HG03457 (cell line): ENCODE measurements around the gene EPHB4.

ENCODE experiments used
- ATAC-seq: cut with Tn5 transposase; IDR thresholded peaks from one replicate; pipeline ENCODE4 v1.9.1; 2021; ENCODE audit warnings: moderate number of reproducible peaks; ENCODE audit not compliant: unreplicated experiment

The EPHB4 gene

DNA sequence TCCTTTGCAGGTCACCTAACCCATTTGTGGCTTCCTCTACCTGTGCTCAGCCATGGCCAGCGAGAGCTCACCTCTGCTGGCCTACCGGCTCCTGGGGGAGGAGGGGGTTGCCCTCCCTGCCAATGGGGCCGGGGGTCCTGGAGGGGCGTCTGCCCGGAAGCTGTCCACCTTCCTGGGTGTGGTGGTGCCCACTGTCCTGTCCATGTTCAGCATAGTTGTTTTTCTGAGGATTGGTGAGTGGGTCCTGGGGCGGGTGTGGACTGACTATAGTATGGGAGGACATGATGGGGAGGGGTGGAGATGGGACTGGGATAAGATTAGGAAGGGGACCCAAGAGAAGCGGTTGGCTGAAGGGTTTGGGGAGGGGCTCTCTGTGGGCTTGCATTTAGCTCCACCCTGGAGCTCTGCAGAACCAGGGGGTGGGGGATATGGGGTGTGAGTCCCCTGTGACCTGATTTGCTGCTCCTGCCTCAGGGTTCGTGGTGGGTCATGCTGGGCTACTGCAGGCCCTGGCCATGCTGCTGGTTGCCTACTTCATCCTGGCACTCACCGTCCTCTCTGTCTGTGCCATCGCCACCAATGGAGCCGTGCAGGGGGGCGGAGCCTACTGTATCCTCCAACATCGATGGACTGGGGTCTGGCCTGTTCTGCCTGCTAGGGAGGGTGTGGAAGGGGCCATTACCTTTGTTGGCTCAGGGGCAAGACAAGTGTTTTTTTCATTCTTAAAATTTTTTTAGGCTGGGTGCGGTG, 27.0 kb upstream of the EPHB4 start:
- no peak for ATAC-seq

DNA sequence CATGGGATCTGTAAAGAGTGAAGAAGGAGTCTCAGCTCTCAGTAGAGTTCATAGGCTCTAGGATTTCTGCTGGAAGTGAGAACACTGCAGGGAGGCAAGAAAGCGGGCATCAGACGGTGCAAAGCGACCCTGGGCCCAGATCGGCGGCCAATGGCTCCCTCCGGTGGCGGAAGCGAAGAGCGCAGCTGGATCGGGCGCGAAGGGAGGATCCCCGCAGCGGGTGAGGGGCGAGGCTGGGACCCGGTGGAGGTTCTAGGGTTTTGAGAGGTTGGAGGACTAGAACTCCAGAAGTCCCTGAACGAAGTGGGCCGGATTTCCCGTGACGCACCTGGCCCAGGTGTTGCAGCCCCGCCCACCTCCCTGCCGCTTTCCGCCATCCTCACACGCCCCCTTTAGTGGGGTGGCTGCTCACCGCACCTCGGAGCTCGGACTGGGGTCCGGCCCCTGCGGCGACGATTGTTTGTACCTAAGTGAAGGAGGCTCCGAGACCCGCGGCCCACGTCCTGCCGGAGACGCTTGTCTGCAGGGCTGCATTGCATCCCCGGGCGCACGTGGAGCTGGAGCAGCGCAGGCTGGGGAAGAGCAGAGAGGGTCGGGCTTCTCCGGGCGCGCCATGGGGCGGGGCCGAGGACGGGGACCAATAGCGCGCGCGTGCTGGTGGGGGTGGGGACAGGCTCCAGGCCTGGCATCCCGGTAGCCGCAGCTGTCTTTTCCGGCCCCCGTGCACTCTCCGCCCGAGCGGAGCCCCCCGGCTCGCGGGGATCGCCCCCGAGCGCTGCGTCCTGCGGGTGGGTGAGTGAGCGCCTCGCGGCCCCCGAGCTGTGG, 24.9 kb upstream of the EPHB4 start, which contains the start of gene SLC12A9:
TSS of gene SLC12A9 (plus strand) at position 666 of the 825 bp plus-strand sequence. CDS start 1,485 bp downstream, outside the sequence.
- peak; percentile 86 for ATAC-seq

DNA sequence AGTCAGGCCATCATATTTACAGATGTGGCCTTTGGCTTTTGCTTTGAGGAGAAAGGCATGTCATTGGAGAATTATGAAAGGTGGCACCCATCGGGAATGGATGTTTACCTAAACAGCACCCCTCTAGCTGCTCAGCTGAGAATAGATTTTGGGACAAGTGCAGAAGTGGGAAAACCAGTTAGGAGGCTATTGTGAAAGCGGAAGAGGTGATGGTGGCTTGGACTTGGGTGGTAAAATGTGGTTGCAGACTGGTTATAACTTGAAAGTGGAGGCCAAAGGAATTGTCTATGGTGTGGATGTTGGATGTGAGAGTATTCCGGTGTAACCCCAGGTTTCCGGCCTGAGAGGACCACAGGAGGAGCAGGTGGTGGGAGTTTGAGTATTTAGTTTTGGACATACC, 20.0 kb upstream of the EPHB4 start:
- no peak for ATAC-seq

DNA sequence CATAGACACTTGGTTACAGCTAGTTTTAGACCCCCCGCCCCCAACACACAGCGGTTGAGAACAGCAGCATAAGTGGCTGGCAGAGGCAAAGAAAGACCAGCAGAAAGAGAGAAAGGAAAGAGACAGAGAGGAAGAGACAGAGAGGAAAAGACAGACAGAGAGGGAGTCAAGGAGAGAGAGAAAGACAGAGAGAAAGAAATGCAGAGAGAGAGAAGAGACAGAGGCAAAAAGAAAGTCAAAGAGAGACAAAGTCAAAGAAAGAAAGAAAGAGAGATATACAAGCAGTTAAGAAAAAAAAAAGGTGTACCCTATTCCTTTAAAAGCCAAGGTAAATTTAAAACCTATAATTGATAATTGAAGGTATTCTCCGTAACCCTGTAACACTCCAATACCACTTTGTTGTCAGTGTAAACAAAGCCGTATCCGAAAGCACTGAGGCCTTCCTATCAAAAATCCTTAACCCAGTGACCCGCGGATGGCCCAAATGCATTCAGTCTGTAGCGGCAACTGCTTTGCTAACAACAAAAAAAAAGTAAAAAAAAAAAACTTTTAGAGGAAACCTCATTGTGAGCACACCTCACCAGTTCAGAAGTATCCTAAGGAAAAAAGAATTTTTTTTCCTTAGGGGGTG, 13.3 kb upstream of the EPHB4 start:
- no peak for ATAC-seq

DNA sequence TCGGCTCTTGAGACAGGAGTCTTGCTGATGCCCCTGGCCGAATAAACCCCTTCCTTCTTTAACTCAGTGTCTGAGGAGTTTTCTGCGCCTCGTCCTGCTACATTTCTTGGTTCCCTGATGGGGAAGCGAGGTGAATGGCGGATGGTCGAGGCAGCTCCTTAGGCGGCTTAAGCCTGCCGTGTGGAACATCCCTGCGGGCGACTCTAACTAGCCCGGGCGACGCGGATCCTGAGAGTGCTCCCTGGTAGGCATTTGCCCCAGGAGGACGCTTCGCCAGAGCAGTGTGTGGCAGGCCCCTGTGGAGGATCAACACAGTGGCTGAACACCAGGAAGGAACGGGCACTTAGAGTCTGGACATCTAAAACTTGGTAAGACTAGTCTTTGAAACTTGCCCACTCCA, 12.0 kb upstream of the EPHB4 start:
- ATAC-seq = no peak

DNA sequence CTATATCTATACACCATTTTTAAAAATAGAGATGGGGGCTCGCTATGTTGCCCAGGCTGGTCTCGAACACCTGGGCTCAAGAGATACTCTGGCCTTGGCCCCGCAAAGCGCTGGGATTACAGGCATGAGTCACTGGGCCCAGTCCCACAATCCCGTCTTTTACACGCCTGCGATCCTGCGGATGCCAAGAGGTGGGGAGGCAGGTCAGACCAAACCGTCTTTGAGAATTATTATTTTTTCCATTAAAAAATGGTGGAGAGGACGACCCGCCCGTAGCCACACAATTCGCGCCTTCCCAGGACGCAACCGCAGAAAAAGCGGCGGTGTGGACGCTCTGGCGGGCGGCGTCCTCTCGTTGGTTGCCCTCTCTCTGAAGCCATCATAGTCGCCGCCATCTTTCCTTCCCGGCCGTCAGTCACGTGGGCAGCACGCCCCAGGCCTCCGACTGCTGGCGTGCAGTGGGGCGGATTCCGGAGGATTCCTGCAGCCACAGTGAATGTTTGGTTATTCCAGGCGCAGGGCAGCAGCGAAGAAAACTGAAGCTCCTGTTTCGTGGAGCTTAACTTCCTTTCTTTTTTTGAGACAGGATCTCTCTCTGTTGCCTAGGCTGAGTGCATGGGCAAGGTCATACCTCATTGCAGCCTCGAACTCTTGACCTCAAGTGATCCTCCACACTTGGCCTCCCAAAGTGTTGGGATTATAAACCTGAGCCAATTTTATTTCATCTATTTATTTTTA, 9.9 kb upstream of the EPHB4 start:
- no peak for ATAC-seq

DNA sequence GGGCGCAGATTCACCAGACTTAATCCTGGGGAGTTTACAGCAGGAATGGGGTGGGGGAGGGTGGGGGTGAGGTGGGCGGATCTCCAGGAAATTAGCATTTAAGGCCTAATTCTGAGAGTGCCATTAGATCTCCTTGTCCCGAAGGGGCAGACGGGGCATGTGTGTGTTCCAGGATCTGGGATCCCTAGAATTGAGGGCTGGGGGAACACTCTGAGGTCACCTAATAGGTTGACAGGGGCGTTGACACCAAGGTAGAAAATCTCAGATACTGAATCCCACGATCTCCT, 9.4 kb upstream of the EPHB4 start:
- ATAC-seq = no peak

DNA sequence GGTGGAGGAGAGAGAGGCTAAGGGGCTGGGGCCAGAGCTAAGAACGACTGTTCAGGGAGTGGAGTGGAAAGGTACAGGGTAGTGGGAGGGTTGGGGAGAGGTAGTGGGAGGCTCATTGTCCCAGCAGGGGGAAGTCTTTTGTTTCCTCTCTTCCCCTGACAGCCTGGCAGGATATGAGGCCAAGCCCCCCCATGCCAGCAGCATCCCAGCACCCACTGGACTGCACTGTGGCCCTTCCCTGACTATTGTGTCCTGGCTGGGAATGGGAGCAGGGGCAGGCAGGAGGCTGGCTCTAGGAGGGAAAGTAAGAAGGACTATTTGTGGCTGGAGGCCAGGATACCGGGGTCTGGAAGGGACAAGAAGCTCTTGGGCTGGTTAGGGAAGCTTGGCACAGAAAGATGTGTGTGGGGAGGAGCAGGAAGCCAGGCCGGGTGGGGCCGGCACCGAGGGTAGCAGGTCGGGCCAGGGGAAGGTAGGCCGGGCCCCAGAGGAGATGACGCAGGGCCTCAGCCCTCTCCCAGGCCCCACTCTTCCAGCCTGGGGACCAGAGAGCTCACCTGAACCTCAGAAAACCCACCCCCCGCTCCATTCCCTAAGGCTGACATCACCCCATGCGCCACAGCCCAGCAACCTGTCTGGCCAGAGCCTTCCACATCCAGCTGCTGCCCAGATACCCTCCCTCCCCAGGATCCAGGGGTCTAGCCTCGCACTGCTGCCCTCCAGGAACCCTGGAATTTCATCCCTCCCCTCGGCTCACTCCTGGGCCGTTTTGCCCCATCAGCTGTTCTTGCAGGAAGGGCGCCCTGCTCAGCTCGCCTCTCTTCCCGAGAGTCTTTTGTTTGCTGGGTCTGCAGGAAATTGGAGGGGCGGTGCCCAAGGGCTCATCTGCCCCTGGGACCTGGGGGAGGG, 8.8 kb upstream of the EPHB4 start:
- ATAC-seq = no peak

DNA sequence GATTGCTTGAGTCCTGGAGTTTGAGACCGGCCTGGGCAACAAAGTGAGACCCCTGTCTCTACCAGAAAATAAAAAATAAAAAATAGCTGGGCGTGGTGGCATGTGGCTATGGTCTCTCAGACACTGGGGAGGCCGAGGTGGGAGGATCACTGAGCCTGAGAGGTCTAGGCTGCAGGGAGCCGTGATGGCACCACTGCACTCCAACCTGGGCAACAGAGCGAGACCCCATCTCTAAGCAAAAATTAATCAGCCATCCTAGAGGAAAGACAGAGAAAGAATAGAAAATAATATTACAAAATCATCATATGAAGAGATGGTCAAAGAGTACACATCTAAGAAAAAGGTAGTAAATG, 4.9 kb upstream of the EPHB4 start:
- ATAC-seq = no peak

DNA sequence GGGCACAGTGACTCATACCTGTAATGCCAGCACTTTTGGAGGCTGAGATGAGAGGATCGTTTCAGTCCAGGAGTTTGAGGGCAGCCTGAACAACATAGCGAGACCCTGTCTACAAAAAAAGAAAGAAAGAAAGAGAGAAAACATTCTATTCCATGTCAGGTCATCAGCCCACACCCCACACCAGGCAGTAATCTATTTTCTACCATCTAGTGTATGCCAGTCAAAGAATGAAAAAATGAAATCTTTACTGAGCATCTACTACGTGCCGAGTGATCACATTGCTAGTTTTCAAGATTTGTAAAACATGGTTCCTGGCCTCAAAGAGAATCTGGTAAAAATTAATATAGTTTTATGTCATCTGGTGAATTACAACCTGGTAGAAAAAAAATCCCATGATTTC, 3.1 kb upstream of the EPHB4 start:
- no peak for ATAC-seq

DNA sequence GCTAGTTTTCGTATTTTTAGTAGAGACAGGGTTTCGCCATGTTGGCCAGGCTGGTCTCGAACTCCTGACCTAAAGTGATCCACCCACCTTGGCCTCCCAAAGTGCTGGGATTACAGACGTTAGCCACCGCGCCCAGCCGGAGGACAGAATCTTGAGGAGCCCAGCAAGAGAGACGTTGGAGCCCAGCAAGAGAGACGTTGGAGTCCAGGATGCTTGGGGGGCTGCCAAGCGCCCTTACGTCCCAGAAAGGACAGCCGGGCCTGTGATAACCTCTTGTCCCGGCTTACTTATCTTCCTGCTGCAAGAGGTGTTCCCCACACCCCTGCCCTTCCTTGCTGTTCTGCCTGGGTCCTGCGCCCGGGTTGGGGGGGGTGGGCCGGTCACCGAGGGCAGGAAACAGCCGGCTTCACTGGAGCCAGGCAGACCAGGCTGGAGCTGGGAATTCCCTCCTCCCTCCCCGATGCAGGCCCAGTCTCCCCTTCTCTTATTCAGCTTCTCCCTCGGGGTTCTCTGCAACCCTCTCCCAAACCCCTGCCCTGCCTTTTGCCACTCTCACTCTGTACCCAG, 1.9 kb upstream of the EPHB4 start:
- ATAC-seq = no peak

DNA sequence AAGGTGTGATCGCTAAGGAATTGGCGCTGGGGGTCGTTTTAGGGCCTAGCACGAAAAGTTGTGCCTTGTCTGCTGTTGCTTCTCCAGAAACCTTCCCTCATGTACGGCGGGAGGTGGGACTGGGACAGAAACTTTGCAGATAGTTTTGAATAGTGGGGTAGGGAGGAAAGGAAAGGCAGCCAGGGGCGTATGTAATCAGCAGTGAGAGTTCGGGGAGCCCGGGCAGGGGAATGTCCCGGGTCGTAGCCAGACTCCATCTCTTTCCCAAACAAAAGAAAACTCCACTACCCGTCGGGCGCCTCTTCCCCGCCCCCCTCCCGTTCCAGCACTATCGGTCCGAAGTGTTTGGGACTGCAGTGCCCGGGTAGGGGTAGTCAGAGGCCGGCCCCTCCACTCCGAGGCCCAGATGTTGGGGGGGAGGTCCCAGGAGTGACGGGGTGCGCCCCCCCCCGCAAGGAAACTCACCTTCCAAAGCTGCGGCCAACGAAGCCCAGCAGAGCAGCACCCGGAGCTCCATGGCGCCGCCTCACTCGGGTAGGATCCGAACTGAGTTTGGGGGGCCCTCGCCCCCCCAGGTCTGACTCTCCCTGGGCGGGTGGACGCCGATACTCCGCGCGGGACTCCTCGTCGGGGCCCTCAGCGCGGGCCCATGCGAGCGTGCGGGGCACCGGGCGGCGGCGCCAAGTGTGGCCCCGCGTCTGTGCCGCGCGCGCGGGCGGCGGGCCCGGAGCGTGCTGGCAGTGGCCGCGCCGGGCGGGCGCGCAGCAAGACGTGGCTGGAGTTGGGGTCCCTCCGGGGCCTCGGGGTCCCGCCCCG, 601 bp downstream of the EPHB4 start:
- ATAC-seq = no peak

DNA sequence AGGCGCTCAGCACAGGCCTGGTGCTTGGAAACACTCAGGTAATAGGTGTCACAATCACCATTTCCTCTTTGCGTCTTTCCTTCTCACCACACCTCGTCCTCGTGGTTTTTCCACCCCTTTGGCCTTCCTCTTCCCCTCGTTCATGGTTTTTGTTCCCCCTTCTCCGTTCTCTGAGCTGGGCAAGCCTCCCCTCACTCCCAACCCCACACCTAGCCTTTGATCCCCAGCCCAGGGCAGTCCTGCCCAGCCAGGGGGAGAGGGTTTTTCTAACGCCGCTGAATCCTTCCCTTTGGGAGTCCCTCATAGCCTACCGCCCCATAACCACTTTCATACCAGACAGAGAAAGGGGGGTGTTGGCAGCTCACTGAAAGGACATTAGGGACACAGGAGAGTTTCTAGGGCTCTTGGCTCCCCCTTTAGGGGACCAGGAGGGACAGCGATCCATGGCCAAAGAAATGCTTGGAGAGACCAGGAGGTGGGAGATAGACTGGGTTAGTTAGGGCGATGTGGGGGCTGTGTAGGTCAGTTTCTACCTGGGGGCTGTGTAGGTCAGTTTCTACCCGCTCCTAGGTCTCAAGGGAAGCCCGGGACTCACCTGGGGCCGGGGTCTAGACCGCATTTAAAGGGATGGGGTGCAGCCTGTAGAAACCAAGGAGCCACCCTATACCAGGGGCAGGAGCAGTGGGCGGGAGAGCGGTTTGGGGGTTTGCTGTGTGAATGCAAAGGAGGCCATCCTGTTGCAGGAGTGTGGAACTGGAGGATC, 1.4 kb downstream of the EPHB4 start:
- ATAC-seq = no peak

DNA sequence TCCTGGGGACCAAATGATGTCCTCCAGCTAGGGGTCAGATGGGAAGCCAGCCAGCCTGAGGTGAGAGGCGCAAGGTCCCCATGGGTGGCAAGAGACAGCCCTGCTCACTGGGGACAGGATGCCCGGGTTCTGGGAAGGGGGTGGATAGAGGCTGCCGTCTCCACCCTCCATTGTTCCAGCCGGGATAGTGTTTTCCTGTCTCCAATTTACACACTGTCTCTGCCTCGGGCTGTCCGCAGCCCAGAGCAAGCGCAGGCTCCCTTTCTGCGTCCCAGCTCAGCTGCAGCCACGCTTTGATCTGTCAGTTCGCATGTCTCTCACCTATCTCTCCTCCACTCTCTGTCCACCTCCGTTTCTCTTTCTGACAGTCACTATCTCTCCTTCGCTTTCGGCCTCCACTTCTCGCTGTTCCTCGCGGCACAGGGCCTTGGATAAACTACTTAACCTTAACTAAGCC, 2.1 kb downstream of the EPHB4 start:
- no peak for ATAC-seq

DNA sequence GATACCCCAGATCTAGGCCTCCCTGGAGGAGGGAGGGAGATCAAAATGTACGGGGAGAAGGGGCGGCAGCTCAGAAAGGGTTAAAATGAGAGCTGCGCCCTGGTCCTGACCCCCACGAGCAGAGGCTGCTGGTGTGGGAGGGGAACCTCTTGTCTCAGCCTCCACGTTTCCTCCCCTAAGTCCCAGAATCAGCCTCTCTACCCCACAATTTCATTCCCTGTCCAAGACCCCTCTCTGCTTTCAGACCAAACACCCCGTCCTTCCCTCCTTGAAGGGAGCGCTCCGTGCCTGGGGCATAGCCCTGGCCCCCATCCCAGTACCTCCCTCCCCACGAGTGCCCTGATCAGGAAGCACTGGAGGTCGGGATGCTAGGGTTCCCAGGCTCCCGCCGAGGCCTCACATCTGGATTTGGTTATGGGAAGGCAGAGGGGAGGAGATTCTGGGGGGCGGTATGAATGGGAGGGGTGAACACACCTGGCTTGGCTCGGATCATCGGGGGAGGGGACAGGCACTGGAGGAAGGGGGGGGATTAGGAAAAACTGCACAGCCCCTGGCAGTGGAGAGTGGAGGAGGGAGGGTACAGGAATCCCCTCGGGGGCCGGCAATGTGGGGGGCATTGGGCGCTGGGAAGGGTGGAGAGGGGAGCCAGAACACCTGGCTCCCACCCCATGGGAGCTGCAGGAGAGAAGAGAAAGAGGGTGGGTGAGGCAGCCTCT, 2.7 kb downstream of the EPHB4 start:
- no peak for ATAC-seq

DNA sequence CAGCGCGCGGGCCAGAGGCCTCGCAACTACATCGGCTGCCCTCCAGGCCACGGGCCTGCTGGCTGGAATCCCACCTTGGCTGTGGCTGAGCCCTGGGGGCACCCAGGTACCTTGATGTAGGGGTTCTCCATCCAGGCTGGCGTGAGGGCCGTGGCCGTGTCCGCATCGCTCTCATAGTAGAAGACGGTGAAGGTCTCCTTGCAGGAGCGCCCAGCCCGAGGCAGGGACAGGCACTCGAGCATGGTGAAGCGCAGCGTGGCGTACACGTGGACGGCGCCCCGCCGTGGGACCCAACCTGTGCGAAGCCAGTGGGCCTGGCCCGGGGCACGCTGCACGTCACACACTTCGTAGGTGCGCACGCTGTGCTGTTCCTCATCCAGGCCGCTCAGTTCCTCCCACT, 3.8 kb downstream of the EPHB4 start:
- ATAC-seq = no peak

DNA sequence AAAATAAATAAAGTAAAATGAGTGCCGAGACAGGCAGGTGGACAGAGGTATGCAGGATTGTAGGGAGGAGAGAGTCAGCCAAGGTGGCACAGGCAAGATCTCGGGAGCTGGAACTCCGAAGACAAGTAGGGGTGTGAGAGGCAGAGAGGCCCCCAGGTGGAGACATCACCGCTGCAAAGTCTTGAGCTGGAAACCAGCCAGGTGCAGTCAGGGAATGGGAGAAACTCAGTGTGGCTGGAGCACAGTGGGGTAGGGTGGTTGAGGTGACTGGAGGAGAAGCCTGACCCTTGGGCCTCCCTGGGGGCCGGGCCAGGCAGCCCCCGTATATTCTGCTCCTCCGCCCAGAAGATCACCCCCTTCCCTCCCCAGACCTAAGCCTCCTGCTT, 4.2 kb downstream of the EPHB4 start:
- no peak for ATAC-seq
